Thoracic aorta (tissue), 2 donors: ENCODE results near the gene CYP2R1. TPM values are rescaled to one million over a fixed set of nuclear protein-coding genes. Genes with fewer than 3 reads are reported as not detected.

Source experiments
- ATAC-seq: fragments of 150-250 bp; one replicate; pipeline ENCODE4 v1.8.0; 2017; ENCODE audit warnings: low read depth; ENCODE audit not compliant: insufficient number of reproducible peaks, low FRiP score
- DNase-seq: peaks from one replicate; pipeline ENCODE4 v3.0.0-alpha.2; 2020; ENCODE audit warnings: low spot score
- H3K27ac ChIP-seq, 2 donors: fragments of 200-600 bp; sonication (generic); 1 replicate in 1 of 2; 2 replicates in 1 of 2; pipeline ENCODE4 v1.5.1; 2016; ENCODE audit warnings: mild to moderate bottlenecking in 2 of 2, moderate library complexity in 2 of 2
- H3K27me3 ChIP-seq: fragments of 200-600 bp; sonication (generic); replicated peaks from 2 replicates; pipeline ENCODE4 v1.6.0; 2016; ENCODE audit warnings: mild to moderate bottlenecking; ENCODE audit not compliant: insufficient read depth
- H3K36me3 ChIP-seq: fragments of 200-600 bp; sonication (generic); one replicate; pipeline ENCODE4 v1.5.1; 2016
- H3K4me1 ChIP-seq, 2 donors: fragments of 200-600 bp; sonication (generic); 1 replicate in 1 of 2; 2 replicates in 1 of 2; pipeline versions ENCODE4 v1.5.1 to v1.6.0; 2016; ENCODE audit warnings: low read depth in 2 of 2, mild to moderate bottlenecking in 1 of 2; ENCODE audit not compliant: control insufficient read depth in 1 of 2
- H3K4me3 ChIP-seq: fragments of 200-600 bp; sonication (generic); 2 replicates; pipeline ENCODE4 v1.5.1; 2016; ENCODE audit warnings: mild to moderate bottlenecking
- H3K9me3 ChIP-seq: fragments of 200-600 bp; sonication (generic); 2 replicates; pipeline ENCODE4 v1.5.1; 2016
- total RNA-seq, 2 donors: library from RNA; depleted of rRNA; stranded (reverse); fragments of >200 nt; gene quantifications; one replicate each; pipeline versions ENCODE4 v1.1.0 to v1.2.3, GENCODE V29; 2016
- TF ChIP-seq, protein P1 (sequence below): fragments of 200-600 bp; sonication (generic); IDR thresholded peaks from one replicate; pipeline ENCODE4 v1.5.1; 2019; ENCODE audit warnings: antibody characterized with exemption

The CYP2R1 gene, protein sequence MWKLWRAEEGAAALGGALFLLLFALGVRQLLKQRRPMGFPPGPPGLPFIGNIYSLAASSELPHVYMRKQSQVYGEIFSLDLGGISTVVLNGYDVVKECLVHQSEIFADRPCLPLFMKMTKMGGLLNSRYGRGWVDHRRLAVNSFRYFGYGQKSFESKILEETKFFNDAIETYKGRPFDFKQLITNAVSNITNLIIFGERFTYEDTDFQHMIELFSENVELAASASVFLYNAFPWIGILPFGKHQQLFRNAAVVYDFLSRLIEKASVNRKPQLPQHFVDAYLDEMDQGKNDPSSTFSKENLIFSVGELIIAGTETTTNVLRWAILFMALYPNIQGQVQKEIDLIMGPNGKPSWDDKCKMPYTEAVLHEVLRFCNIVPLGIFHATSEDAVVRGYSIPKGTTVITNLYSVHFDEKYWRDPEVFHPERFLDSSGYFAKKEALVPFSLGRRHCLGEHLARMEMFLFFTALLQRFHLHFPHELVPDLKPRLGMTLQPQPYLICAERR
- total RNA-seq: 10 to 100 TPM; 12.6 to 22.4 TPM

DNA sequence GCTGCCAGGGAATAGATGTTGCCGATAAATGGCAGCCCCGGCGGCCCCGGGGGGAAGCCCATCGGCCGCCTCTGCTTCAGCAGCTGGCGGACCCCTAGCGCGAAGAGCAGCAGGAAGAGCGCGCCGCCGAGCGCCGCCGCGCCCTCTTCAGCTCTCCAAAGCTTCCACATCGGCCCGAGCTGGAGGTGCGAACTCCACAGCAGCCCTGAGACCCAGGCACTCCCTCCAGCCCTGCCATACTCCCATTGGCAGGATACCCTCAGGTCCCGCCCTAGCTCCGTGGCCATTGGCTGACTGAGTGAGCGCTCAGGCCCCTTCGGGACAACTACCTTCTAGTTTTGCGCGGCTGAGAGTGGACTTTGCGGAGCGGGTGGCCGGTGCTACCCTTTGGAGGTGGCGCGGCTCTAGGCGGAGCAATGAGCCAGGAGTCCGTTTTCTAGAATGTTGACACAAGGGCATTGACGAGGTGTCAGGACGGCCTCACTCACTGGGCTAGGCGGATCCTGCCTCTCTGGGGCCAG, at the start of gene CYP2R1:
Gene CYP2R1, minus strand, starts transcription at position 196 of the 521 bp plus-strand sequence. Its CDS starts 26 bp downstream, at position 170.
- Histone ChIP-seq H3K4me1 (peaks cover 13 to 35% of the 10 kb centered on the region in 2 donors), H3K9me3 (no peaks in the 10 kb centered on the region), H3K36me3 (no peaks in the 10 kb centered on the region), H3K4me3 (peak within 1 kb of the TSS; percentile 79), H3K27ac (peak within 1 kb of the TSS; percentile 87 to 88), H3K27me3 (no peaks in the 10 kb centered on the region)
- ATAC-seq (peak; percentile 90), DNase-seq (peak; percentile 87)
- TF ChIP-seq, protein P1, sequence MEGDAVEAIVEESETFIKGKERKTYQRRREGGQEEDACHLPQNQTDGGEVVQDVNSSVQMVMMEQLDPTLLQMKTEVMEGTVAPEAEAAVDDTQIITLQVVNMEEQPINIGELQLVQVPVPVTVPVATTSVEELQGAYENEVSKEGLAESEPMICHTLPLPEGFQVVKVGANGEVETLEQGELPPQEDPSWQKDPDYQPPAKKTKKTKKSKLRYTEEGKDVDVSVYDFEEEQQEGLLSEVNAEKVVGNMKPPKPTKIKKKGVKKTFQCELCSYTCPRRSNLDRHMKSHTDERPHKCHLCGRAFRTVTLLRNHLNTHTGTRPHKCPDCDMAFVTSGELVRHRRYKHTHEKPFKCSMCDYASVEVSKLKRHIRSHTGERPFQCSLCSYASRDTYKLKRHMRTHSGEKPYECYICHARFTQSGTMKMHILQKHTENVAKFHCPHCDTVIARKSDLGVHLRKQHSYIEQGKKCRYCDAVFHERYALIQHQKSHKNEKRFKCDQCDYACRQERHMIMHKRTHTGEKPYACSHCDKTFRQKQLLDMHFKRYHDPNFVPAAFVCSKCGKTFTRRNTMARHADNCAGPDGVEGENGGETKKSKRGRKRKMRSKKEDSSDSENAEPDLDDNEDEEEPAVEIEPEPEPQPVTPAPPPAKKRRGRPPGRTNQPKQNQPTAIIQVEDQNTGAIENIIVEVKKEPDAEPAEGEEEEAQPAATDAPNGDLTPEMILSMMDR: no peak

DNA sequence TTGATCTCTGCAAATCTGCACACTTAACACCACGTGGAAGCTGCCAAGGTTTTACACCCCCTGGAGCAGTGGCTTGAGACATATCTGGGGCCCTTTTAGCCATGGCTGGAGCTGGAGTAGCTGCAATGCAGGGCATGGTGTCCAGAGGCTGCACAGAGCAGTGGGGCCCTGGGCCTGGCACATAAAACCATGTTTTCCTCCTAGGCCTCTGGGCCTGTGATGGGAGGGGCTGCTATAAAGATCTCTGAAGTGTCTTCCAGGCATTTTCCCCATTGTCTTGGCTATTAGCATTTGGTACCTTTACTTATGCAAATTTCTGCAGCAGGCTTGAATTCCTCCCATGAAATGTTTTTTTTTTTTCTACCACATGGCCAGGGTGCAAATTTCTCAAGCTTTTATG, 46.9 kb upstream of the CYP2R1 start:
- TF ChIP-seq, protein P1: no peak
- Histone ChIP-seq H3K36me3 (no peaks in the 10 kb centered on the region), H3K27ac (no peak overlapping the region), H3K27me3 (no peaks in the 10 kb centered on the region), H3K4me3 (no peak overlapping the region), H3K4me1 (no peaks in the 10 kb centered on the region), H3K9me3 (no peaks in the 10 kb centered on the region)
- ATAC-seq: no peak
- no peak for DNase-seq

DNA sequence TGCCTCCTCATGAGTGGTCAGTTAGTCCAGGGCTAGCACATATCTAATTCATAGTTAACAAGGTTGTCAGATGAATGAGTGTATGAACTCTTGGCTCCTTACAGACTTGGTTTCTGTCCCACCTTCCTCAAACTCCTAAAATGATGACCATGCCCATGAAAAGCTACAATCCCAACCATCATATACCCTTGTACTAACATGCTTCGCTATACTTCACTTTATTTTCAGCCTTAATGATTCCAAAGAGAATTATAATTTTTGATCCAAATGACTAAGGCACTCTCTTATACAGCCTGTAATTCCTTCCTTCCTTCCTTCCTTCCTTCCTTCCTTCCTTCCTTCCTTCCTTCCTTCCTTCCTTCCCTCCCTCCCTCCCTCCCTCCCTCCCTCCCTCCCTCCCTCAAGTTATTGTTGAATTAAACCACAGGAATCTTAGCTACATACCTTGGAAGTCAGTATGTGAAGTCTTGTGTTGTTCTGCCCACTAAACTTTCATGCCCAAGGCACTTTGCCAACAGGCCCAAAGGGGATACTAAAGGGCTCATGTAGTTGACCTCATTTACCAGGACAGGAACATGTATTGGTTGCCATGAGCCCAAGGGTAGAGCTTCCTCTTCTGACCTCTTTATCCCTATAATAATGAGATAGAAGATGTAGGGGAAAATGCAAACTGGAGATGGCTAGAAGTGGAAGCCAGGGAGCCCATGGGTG, 42.8 kb upstream of the CYP2R1 start:
- TF ChIP-seq, protein P1: no peak
- no peak for DNase-seq

DNA sequence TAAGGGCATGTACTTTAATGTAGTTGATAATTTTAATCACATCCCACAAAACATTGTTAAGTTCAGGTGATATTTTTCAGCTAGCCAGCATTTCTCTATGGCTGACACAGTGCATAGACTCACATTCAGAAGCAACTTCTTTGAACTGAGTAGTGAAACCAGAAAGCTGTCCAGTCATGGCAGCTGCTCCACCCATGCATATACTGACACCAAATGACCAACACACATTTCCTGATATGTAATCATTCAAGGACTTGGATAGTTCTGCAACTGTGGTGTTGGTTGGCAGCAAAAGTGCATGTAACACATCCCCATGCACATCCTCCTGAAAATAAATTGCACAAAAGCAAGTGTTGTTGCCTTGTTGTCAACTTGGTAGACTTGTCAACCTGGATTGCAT, 40.4 kb upstream of the CYP2R1 start:
- H3K27me3 ChIP-seq: no peaks in the 10 kb centered on the region
- DNase-seq (no peak), ATAC-seq (no peak)
- TF ChIP-seq, protein P1: no peak
- no peaks in the 10 kb centered on the region for H3K4me1 ChIP-seq
- no peaks in the 10 kb centered on the region for H3K36me3 ChIP-seq
- H3K9me3 ChIP-seq: no peaks in the 10 kb centered on the region
- H3K4me3 ChIP-seq: no peak overlapping the region
- no peak overlapping the region for H3K27ac ChIP-seq

More for the DNA sequence above, 42.8 kb upstream of the CYP2R1 start:
- H3K27ac ChIP-seq: no peak overlapping the region
- H3K4me1 ChIP-seq: no peaks in the 10 kb centered on the region
- H3K4me3 ChIP-seq: no peak overlapping the region
- ATAC-seq: no peak
- no peaks in the 10 kb centered on the region for H3K9me3 ChIP-seq
- H3K27me3 ChIP-seq: no peaks in the 10 kb centered on the region
- H3K36me3 ChIP-seq: no peaks in the 10 kb centered on the region

DNA sequence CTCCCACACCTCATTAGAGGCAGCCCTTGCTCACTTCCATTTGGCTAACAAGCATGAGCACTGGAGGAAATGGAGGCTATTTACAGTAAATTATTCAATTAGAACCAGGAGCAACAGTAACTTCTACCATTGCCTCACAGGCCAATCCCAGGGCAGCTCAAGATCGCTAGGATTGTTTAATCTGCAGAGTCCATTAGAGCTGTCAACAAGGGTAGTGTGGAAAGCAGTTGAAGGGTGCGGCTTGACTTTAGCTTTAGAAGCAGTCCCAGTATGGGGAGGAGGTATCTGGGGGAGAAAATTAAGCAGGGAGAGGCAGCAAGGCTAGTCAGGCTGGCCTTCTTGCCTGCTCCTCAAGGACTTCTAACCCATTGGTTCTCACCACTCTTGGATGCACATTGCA, 38.3 kb upstream of the CYP2R1 start:
- Histone ChIP-seq H3K27ac (no peak overlapping the region), H3K9me3 (no peaks in the 10 kb centered on the region), H3K4me1 (no peaks in the 10 kb centered on the region), H3K4me3 (no peak overlapping the region), H3K36me3 (no peaks in the 10 kb centered on the region), H3K27me3 (no peaks in the 10 kb centered on the region)
- ATAC-seq (no peak), DNase-seq (no peak)
- TF ChIP-seq, protein P1: no peak
